KMS-11 (cell line): Measurements from ENCODE around the gene KRTAP10-11.

Experiments
- H2AFZ ChIP-seq: fragments of 200-600 bp; sonication (generic); 2 replicates; pipeline ENCODE4 v1.6.1; 2016; ENCODE audit warnings: antibody characterized with exemption, mixed run types, low read depth
- H3K27ac ChIP-seq: fragments of 200-600 bp; sonication (generic); 2 replicates; pipeline ENCODE4 v1.6.1; 2016; ENCODE audit warnings: mild to moderate bottlenecking, mixed run types
- H3K27me3 ChIP-seq: fragments of 200-600 bp; sonication (generic); 2 replicates; pipeline ENCODE4 v1.6.1; 2017; ENCODE audit warnings: mild to moderate bottlenecking, low read depth, mixed run types, moderate library complexity; ENCODE audit not compliant: insufficient read depth
- H3K36me3 ChIP-seq: fragments of 200-600 bp; sonication (generic); 2 replicates; pipeline ENCODE4 v1.6.1; 2017; ENCODE audit warnings: mild to moderate bottlenecking, mixed run types; ENCODE audit not compliant: insufficient read depth
- H3K4me1 ChIP-seq: fragments of 200-600 bp; sonication (generic); 2 replicates; pipeline ENCODE4 v1.6.1; 2016; ENCODE audit warnings: mild to moderate bottlenecking, low read depth, mixed run types; ENCODE audit not compliant: poor library complexity, severe bottlenecking
- H3K4me2 ChIP-seq: fragments of 200-600 bp; sonication (generic); 2 replicates; pipeline ENCODE4 v1.7.0; 2016; ENCODE audit warnings: mild to moderate bottlenecking, mixed run types
- H3K4me3 ChIP-seq: fragments of 200-600 bp; sonication (generic); IDR thresholded peaks from 2 replicates; pipeline ENCODE4 v1.6.1; 2017; ENCODE audit warnings: low read depth, low read length, mixed read lengths; ENCODE audit not compliant: insufficient read depth
- H3K79me2 ChIP-seq: fragments of 200-600 bp; sonication (generic); 2 replicates; pipeline ENCODE4 v1.6.1; 2016; ENCODE audit warnings: low read depth, mixed run types; ENCODE audit not compliant: insufficient read depth
- H3K9ac ChIP-seq: fragments of 200-600 bp; sonication (generic); 2 replicates; pipeline ENCODE4 v1.6.1; 2016; ENCODE audit warnings: mild to moderate bottlenecking, mixed run types
- H4K20me1 ChIP-seq: fragments of 200-600 bp; sonication (generic); 2 replicates; pipeline ENCODE4 v1.6.1; 2016; ENCODE audit warnings: mild to moderate bottlenecking, mixed run types; ENCODE audit not compliant: insufficient read depth
- TF ChIP-seq, protein P1 (sequence below): fragments of 200-600 bp; sonication (generic); conservative IDR thresholded peaks from 2 replicates; pipeline ENCODE4 v1.6.1; 2017; ENCODE audit warnings: low read depth, mild to moderate bottlenecking, antibody characterized with exemption, low read length, moderate library complexity, mixed read lengths

Gene KRTAP10-11

DNA sequence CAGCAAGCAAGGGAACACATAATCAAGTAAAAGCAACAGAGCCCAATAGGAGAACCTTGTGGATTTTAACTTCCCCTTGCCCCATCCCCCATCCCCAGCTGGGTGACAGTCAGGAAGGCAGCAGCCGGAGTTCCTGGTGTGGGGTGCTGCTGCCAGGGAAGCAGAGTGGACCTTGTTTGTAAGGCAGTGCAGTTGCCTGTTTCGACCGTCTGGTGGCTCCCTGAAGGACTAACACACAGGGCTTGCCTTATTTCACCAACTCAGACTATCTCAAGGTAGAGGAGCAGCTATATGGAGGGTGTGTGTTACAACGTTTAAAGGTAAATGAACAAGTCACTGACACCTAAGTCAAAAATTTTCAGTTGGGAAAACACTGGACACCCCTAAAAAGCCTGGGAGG, 27.7 kb upstream of the KRTAP10-11 start:
- H3K9ac ChIP-seq = no peak overlapping the region

DNA sequence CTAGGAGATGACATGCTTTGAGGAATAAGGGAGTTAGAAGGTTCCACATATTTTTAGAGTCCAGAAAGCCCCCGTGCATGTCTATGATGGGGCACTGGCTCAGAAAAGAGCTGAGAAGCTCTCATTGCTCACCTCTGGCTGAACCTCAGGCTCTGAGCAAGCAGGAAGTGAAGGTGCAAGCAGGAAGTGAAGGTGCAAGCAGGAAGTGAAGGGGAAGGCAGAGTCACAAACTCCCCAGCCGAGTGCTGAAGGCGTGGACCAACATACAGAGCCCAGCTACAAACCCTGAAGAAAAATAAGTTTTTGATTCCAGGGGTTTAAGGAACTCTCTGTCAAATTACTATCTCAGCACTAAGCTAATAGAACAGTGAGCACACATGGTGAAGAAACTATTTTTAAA, 27.3 kb upstream of the KRTAP10-11 start:
- TF ChIP-seq, protein P1, sequence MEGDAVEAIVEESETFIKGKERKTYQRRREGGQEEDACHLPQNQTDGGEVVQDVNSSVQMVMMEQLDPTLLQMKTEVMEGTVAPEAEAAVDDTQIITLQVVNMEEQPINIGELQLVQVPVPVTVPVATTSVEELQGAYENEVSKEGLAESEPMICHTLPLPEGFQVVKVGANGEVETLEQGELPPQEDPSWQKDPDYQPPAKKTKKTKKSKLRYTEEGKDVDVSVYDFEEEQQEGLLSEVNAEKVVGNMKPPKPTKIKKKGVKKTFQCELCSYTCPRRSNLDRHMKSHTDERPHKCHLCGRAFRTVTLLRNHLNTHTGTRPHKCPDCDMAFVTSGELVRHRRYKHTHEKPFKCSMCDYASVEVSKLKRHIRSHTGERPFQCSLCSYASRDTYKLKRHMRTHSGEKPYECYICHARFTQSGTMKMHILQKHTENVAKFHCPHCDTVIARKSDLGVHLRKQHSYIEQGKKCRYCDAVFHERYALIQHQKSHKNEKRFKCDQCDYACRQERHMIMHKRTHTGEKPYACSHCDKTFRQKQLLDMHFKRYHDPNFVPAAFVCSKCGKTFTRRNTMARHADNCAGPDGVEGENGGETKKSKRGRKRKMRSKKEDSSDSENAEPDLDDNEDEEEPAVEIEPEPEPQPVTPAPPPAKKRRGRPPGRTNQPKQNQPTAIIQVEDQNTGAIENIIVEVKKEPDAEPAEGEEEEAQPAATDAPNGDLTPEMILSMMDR = no peak
- Histone ChIP-seq H3K27me3 (peaks cover 36% of the 10 kb centered on the region), H2AFZ (no peak overlapping the region), H3K9ac (no peak overlapping the region), H4K20me1 (no peaks in the 10 kb centered on the region), H3K27ac (no peak overlapping the region), H3K79me2 (no peaks in the 10 kb centered on the region), H3K4me3 (no peak overlapping the region), H3K4me2 (no peak overlapping the region), H3K4me1 (no peaks in the 10 kb centered on the region), H3K36me3 (no peaks in the 10 kb centered on the region)

More for the DNA sequence above, 27.7 kb upstream of the KRTAP10-11 start:
- Histone ChIP-seq H3K4me2 (no peak overlapping the region), H3K4me1 (no peaks in the 10 kb centered on the region), H3K27me3 (peaks cover 39% of the 10 kb centered on the region), H4K20me1 (no peaks in the 10 kb centered on the region), H3K36me3 (no peaks in the 10 kb centered on the region), H3K79me2 (no peaks in the 10 kb centered on the region), H3K27ac (no peak overlapping the region), H2AFZ (no peak overlapping the region), H3K4me3 (no peak overlapping the region)
- TF ChIP-seq, protein P1 = no peak

DNA sequence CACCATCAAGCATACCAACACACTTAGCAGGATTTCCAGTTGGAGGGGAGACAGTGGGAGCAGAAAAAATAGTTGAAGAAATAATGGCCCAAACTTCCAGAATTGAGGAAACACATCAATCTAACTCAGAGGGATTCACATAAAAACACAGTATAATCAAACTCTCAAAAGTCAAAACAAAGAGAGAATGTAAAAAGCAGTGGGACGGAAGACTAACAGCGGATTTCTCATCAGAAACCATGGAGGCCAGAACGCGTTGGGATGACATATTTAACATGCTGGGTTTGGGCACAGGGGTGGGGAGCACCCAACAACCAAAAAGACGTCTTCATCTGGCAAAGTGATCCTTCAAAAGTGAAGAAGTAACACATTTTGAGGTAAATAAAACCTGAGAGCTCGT, 26.3 kb upstream of the KRTAP10-11 start:
- Histone ChIP-seq H4K20me1 (no peaks in the 10 kb centered on the region), H3K27me3 (peaks cover 33% of the 10 kb centered on the region), H2AFZ (no peak overlapping the region), H3K27ac (no peak overlapping the region), H3K79me2 (no peaks in the 10 kb centered on the region), H3K4me3 (no peak overlapping the region), H3K36me3 (no peaks in the 10 kb centered on the region), H3K4me2 (no peak overlapping the region), H3K9ac (no peak overlapping the region), H3K4me1 (no peaks in the 10 kb centered on the region)
- TF ChIP-seq, protein P1 = no peak

DNA sequence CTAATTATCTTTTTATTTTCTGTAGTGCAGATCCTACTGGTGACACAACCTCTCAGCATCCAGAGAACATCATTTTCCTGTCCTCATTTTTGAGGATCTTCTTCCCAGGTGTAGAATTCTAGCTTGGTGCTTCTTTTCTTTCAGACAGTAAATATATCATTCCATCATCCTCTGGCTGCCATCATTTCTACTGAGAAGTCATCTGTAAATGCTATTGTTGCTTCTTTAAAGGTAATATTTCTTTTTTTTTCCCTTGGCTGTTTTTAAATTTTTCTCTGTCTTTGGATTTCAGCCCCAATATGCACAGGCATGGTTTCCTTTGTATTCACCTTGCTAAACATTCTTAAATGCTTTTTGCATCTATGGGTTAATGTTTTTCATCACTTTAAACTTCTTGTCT, 22.6 kb upstream of the KRTAP10-11 start:
- peaks cover 24% of the 10 kb centered on the region for H3K27me3 ChIP-seq
- TF ChIP-seq, protein P1 = no peak
- H3K9ac ChIP-seq = no peak overlapping the region
- H3K79me2 ChIP-seq = no peaks in the 10 kb centered on the region
- no peak overlapping the region for H3K27ac ChIP-seq
- H3K4me2 ChIP-seq = no peak overlapping the region
- H3K4me1 ChIP-seq = no peaks in the 10 kb centered on the region
- H4K20me1 ChIP-seq = no peaks in the 10 kb centered on the region
- no peak overlapping the region for H2AFZ ChIP-seq
- H3K36me3 ChIP-seq = no peaks in the 10 kb centered on the region
- no peak overlapping the region for H3K4me3 ChIP-seq
